RPMI8226 (cell line): Measurements from ENCODE around the gene CDC23.
A peak's percentile ranks its signal among the peaks of the same experiment; 100 is the strongest.
"Not testable (repeated sequence)": the region's sequence is repeated elsewhere in the genome, so short reads cannot be mapped to it uniquely, and the experiment has no call there.

Experiments used
- DNase-seq: peaks from one replicate; pipeline ENCODE4 v3.0.0-alpha.2; 2015

The CDC23 gene, protein sequence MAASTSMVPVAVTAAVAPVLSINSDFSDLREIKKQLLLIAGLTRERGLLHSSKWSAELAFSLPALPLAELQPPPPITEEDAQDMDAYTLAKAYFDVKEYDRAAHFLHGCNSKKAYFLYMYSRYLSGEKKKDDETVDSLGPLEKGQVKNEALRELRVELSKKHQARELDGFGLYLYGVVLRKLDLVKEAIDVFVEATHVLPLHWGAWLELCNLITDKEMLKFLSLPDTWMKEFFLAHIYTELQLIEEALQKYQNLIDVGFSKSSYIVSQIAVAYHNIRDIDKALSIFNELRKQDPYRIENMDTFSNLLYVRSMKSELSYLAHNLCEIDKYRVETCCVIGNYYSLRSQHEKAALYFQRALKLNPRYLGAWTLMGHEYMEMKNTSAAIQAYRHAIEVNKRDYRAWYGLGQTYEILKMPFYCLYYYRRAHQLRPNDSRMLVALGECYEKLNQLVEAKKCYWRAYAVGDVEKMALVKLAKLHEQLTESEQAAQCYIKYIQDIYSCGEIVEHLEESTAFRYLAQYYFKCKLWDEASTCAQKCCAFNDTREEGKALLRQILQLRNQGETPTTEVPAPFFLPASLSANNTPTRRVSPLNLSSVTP

DNA sequence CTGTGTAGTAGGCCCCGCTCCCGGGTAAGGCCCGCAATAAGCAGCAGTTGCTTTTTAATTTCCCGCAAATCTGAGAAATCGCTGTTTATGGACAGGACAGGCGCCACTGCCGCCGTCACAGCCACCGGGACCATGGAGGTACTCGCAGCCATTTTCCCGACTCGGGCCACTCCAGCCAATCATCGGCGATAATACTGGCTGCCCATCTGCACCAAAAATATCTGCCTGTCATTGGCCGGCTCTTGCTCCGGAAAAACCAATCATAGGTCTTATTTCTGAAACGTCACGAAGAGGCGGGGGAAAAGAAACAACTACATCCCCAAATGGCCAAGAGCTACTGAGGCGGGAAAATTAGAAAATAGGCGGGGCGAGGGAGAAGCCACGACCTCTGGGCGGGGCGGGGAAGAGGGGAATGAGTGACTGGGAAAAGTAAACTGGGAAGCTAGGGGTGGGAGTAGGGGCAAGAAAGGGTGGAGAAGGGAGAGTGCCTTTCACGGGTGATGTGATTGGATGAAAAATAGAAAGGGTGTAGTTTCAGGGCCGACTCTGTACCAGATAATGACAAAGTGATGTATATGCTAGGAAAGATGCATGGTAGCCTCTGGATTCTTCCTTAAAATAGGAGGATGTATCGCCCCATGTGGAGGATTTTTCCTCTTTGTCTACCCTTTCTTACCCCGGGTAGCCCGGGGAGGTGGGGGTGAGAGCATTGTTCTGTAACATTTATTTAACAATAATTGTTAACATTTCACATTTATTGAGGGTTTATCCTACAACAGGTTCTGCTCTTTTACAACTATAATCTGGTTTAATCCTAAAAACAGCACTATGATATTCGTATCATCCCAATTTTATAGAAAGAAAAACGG is at the start of gene CDC23:
Gene CDC23, minus strand, starts transcription at position 163 of the 869 bp plus-strand sequence. Its CDS starts 11 bp downstream, at position 152.
- DNase-seq: peak; percentile 95

DNA sequence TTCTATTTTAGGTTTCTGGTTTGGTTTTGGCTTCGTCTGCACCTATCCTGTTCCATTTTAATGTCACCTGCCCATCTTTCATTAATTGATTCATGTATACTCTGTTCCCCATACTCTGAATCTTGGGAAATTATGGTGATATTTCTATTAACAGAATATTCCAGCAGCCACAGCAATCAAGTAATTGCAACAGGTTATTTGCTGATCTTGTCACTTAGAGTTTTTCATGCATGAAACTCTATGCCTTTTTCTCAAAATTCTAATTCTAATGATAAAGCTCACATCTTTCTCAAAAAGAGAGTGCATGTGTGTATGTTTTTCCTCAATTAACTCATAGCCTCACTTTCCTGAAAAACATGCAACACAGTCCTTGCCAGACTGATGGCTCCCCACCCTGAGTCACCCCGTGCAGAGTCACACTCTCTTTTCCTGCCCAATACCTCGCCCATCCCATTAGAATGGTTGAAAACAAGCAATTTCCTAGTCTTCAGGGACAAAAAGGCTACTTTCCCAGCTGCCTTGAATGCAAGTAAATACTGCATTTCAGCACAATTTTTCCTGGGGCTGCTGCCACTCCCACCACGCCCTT is 45.7 kb upstream of the CDC23 start:
- no peak for DNase-seq

DNA sequence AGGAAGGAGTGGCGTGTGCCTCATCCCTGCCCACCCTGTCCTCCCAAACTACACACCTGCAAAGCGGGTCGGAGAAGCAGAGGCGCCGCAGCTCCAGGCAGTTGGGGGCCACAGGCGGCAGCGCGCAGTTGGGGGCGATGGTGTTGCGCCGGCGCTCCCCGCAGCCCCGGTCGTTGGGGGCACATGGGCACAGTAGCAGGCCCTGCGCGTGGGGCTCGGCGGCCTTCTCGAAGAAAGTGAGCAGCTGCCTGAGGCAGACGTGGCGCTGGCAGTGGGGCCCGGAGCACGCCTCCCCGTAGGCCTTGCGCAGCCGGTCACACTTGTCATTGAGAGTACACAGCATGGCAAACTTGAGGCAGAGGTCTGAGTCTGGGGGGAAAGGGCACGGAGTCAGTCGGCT is 44.5 kb upstream of the CDC23 start:
- no peak for DNase-seq

DNA sequence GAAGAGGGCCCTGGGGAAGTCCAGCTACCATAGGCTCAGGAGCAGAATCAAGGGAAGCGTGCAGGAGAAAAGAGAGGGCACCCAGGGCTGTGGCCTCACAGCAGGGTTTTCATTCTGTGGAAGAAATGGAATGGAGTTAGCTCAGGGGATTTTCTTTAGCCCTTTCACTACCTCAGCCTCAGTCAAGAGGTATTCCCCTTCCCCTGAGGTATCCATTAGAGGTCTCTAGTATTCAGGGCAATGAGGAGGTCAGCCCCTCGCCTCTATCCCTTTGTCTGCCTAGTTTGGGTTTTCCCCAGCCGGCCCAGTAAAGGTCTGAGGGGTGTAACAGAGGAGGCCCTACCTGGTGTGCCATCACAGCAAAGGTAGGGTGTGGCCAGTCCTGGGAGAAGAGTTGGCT is 39.8 kb upstream of the CDC23 start:
- DNase-seq: no peak

GRCh38 chr5:138247800-138248199 is 34.7 kb upstream of the CDC23 start:
- not testable (repeated sequence) for DNase-seq

GRCh38 chr5:138246822-138247221 is 33.7 kb upstream of the CDC23 start:
- DNase-seq: no peak

DNA sequence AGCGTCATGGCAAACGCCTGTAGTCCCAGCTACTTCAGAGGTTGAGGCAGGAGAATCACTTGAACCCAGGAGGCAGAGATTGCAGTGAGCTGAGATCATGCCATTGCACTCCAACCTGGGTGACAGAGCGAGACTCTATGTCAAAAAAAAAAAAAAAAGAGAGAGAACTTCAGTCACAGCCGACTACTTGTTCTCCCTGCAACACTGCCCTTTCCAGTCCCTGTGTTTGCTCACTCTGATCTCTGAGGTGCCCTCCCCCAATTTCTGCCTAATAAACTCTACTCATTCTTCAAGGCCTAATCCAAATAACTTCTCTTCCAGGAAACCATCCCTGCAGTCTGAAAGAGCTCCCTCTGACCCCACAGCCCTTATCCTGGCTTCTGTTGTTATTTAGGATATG is 33.2 kb upstream of the CDC23 start:
- DNase-seq: no peak

GRCh38 chr5:138245717-138246116 is 32.6 kb upstream of the CDC23 start:
- DNase-seq: no peak

DNA sequence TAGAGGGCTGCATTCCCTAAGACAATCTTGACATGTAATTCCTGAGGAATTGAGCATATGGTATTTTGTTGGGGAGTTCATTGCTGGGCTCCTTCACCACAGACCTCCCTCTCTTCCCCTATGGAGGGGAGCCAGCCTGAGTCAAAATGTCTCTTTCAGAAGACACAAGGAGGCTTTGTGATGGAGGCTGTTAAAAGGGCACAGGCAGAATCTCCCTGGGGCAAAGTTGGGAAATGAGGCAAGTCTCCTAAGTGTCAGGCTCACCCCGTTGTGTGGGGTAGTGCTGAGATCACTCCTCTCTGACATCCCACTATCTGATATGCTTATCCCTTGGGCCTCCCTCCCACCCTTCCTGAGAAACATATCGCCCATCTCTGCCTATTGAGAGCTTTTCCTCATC is 30.7 kb upstream of the CDC23 start:
- DNase-seq: no peak

DNA sequence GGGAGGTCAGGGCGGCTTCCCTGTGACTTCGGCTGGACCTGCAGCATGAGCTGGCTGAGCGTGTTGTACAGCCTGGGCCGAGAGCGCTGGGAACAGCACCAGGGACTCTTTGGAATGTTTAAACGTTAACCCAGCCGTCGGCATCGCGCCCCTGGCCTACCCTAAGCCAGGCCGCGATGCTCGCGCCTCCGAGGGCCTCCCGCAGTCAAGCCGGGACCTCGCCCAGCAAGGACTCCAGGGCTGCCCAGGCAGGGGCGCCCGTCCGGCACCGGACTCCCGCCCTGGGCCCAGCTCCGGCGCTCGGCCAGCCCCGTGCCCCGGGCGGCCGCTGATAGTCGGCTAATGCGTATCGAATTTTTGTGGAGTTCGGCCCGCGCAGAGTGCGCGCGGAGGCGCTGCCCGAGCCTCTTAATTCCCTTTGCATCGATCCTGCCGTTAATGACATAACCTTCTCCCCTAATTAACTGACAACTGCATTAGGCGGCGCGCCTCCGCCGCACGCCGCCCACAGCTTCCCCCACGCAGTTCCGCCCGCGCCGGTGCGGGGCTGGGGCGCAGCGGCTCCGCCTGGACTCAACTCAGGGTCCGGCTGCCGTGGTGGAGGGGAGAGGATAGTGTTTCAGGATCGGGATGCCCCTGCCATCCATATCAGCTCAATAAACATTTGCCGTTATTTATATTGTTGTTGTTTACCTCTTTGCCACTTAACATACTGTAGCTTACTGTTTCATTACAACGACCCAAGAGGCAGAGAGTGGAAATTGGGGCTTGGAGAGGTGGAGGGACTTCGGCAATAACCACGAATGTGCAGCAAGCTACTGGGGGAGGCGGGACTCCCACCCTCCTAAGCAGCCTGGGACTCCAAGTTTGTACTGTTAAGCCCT is 28.8 kb upstream of the CDC23 start:
- peak; percentile 29 for DNase-seq

- DNase-seq: no peak
Observed at GRCh38 chr5:138240650-138241385, 27.7 kb upstream of the CDC23 start.

DNA sequence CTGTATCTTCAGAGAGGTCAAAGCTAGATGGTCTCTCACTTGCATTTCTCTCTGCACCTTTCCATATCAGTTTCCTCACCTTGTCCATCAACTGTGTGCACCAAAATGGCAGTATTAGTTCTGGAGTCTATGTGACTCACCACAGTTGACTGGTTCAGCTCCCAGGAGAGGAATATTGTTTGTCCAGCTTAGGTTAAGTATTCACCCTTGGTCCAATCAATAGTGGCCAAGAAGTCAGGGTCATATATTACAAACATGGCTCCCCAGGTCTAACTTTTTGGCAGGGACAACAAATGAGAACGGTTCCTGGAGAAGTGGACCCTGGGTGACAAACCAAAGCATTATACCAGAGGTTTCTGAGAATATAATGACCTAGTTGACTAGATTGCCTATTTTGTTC is 24.9 kb upstream of the CDC23 start:
- no peak for DNase-seq

DNA sequence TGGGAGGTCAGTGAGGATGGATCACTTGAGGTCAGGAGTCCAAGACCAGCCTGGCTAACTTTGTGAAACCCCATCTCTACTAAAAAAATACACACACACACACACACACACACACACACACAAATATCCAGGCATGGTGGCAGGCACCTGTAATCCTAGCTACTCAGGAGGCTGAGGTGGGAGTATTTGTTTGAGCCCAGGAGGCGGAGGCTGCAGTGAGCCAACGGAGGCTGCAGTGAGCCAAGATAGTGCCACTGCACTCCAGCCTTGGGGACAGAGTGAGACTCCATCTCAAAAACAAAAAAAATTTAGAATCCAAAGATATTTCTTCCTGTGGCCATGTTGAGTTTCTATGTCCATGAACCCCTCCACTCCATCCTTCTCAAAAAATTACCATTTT is 21.5 kb upstream of the CDC23 start:
- no peak for DNase-seq

- no peak for DNase-seq
Observed at GRCh38 chr5:138233280-138233679, 20.2 kb upstream of the CDC23 start.

DNA sequence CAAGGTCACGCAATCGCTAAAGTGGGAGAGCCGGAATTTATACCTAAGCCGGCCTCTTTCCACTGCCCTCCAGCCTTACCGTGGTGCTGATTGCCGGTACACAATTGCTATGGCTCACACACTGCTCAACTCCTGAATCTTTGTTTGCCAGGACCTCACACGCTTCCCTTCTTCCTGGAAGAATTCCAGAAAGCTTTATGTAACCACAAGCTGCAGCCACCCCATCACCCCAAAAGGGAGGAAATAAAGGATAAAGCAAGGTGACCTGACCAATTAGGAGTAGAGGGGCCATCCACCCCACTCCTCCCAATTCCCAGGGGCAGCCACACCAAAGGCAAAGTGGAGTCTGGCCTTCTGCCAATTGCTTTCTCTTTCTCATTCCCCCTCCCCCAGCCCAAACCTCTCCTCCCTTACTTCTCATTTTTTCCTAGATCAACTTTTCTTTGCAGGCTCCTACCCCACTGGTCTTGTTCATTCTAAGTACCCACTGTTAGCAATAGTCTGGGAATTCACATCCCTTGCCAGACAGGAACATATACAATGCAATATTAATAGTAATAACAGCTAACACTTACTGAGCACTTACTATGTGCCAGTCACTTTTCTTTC is 18.0 kb upstream of the CDC23 start:
- DNase-seq: no peak

DNA sequence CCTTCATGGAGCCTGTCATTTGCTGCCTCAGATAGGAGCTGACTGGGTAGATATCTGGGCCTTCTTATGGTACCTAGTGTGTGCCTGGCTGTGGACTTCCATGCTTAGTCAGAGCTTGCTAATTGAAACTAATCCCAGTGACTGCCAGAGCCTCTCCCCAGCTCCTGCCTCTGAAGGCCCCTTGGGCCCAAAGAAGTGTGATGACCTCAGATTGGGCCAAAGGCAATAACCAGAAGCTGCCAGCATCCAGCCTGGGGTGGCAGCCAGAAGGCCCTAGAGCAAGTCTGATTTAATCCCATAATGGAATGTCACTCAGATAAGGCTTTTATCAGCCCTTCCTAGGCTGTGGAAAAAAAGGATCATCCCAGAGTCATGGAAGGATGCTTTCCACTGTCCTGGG is 17.1 kb upstream of the CDC23 start:
- no peak for DNase-seq

GRCh38 chr5:138229387-138229786 is 16.3 kb upstream of the CDC23 start:
- DNase-seq: no peak

- DNase-seq: no peak
Observed at GRCh38 chr5:138226910-138227309, 13.8 kb upstream of the CDC23 start.

DNA sequence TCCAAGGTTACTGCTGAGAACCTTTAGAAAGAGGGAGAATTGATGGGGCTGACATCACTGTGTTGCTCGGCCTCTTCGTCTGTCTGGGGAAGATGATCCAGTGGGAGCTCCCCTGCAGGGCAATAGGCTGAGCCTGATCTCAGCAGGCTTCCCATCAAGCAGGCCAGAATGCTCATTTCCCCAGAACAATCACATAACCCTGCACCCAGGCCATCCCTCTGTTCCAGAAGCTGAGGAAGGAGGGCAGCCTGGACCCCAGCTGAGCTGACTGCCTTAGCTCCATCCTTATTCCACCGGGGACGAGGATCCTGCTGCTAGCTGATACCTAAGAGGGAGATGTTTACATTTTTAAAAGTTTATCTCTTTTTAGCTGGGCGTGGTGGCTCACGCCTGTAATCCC is 11.6 kb upstream of the CDC23 start:
- DNase-seq: no peak

DNA sequence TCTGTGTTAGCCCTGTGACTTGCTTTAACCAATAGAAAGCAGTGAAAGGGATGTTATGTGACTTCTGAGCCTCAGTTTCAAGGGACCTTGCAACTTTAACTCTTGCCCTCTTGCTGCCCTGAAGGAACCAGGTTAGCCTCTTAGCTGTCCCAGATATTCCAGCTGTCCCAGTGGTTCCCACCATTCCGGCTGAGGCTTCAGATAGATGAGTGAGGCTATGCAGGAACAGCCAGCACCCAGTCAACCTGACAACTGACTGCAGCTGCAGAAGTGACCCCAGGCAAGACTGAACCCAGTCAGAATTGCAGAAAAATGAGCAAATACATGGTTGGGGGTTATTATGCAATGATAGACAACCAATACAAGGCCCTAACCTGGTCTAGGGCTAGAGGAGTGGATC is 10.4 kb upstream of the CDC23 start:
- DNase-seq: no peak

- no peak for DNase-seq
Observed at GRCh38 chr5:138216799-138217198, 3.7 kb upstream of the CDC23 start.
